ENCODE measurements around the gene PCDHA9. TPM values are rescaled to one million over a fixed set of nuclear protein-coding genes. Genes with fewer than 3 reads are reported as not detected.
"Not testable (repeated sequence)": the region's sequence is repeated elsewhere in the genome, so short reads cannot be mapped to it uniquely, and the experiment has no call there.

Gene PCDHA9
- total RNA-seq (under 1 TPM in 1 of 2 donors, not detected in 1; under 0.01 TPM), polyA plus RNA-seq (not detected)

- H3K4me1 ChIP-seq (ENCODE audit: control insufficient read depth in 4 of 4, insufficient read depth in 4 of 4, low read length in 3 of 4); H3K27ac ChIP-seq (ENCODE audit: low read depth in 1 of 2, low read length in 2 of 2); H3K36me3 ChIP-seq (ENCODE audit: control insufficient read depth in 4 of 4, insufficient read depth in 3 of 4, low read depth in 1 of 4, low read length in 3 of 4); DNase-seq (ENCODE audit: low spot score); H3K9ac ChIP-seq (ENCODE audit: low read depth in 1 of 2, low read length in 2 of 2); H3K4me3 ChIP-seq (ENCODE audit: low read depth in 1 of 3, low read length in 3 of 3); H3K27me3 ChIP-seq (ENCODE audit: control insufficient read depth in 4 of 4, insufficient read depth in 4 of 4, low read length in 3 of 4): not testable (repeated sequence)
- peaks cover 6 to 20% (median 12%) of the 10 kb centered on the region in 4 donors for H3K9me3 ChIP-seq (ENCODE audit: control insufficient read depth in 4 of 4, low read length in 3 of 4)
- WGBS: 22% methylated on average over 46 of the region's 48 CpGs
These were observed at the start of gene PCDHA9 for GRCh38 chr5:140848139-140849102. Gene PCDHA9, plus strand, starts transcription at chr5:140848382. Its CDS starts 114 bp downstream, at chr5:140848496.

- H3K36me3 ChIP-seq (ENCODE audit: control insufficient read depth in 4 of 4, insufficient read depth in 3 of 4, low read depth in 1 of 4, low read length in 3 of 4): peaks cover 0 to 5% (median 0%) of the 10 kb centered on the region in 4 donors
- peaks cover 17 to 41% (median 29%) of the 10 kb centered on the region in 4 donors for H3K9me3 ChIP-seq (ENCODE audit: control insufficient read depth in 4 of 4, low read length in 3 of 4)
- no peak within 1 kb of the TSS for H3K9ac ChIP-seq (ENCODE audit: low read depth in 1 of 2, low read length in 2 of 2)
- 24% methylated on average over 29 of the region's 29 CpGs for WGBS
- H3K27ac ChIP-seq (ENCODE audit: low read depth in 1 of 2, low read length in 2 of 2): no peak within 1 kb of the TSS
- H3K4me1 ChIP-seq (ENCODE audit: control insufficient read depth in 4 of 4, insufficient read depth in 4 of 4, low read length in 3 of 4): no peaks in the 10 kb centered on the region
- H3K27me3 ChIP-seq (ENCODE audit: control insufficient read depth in 4 of 4, insufficient read depth in 4 of 4, low read length in 3 of 4): no peaks in the 10 kb centered on the region
- TF ChIP-seq EGR1 (IDR thresholded peaks at IDR 0.05; ENCODE audit: low read depth in 2 of 2) (no peak), RAD21 (IDR thresholded peaks at IDR 0.05) (peak in 1 of 2 donors; percentile 7)
- no peak for DNase-seq (ENCODE audit: low spot score)
- peak within 1 kb of the TSS in 1 of 3 donors; percentile 23 for H3K4me3 ChIP-seq (ENCODE audit: low read depth in 1 of 3, low read length in 3 of 3)
These were observed 47.2 kb upstream of the PCDHA9 start, which contains the start of gene PCDHA3 for GRCh38 chr5:140800816-140801493. Gene PCDHA3, plus strand, starts transcription at chr5:140801057.

- no peak for DNase-seq (ENCODE audit: low spot score)
- no peak overlapping the region for H3K4me3 ChIP-seq (ENCODE audit: low read depth in 1 of 3, low read length in 3 of 3)
- no peaks in the 10 kb centered on the region for H3K27me3 ChIP-seq (ENCODE audit: control insufficient read depth in 4 of 4, insufficient read depth in 4 of 4, low read length in 3 of 4)
- peaks cover 16 to 42% (median 28%) of the 10 kb centered on the region in 4 donors for H3K9me3 ChIP-seq (ENCODE audit: control insufficient read depth in 4 of 4, low read length in 3 of 4)
- peaks cover 0 to 5% (median 0%) of the 10 kb centered on the region in 4 donors for H3K36me3 ChIP-seq (ENCODE audit: control insufficient read depth in 4 of 4, insufficient read depth in 3 of 4, low read depth in 1 of 4, low read length in 3 of 4)
- no peak overlapping the region for H3K9ac ChIP-seq (ENCODE audit: low read depth in 1 of 2, low read length in 2 of 2)
- H3K27ac ChIP-seq (ENCODE audit: low read depth in 1 of 2, low read length in 2 of 2): no peak overlapping the region
- no peaks in the 10 kb centered on the region for H3K4me1 ChIP-seq (ENCODE audit: control insufficient read depth in 4 of 4, insufficient read depth in 4 of 4, low read length in 3 of 4)
- WGBS: 16% methylated on average over 16 of the region's 16 CpGs
- TF ChIP-seq RXRA (IDR thresholded peaks at IDR 0.05) (no peak), RAD21 (IDR thresholded peaks at IDR 0.05) (no peak), GABPA (IDR thresholded peaks at IDR 0.05 in 1 of 2, conservative IDR thresholded peaks at IDR 0.05 in 1 of 2) (no peak), CTCF (IDR thresholded peaks at IDR 0.05; ENCODE audit: low read depth, low read length, missing input control) (no peak), ZBTB33 (IDR thresholded peaks at IDR 0.05) (no peak), YY1 (IDR thresholded peaks at IDR 0.05) (no peak), HNF4G (IDR thresholded peaks at IDR 0.05) (no peak), HNF4A (conservative IDR thresholded peaks at IDR 0.05) (no peak)
These were observed 46.7 kb upstream of the PCDHA9 start for GRCh38 chr5:140801494-140801841.

GRCh38 chr5:140802381-140802780 is 45.8 kb upstream of the PCDHA9 start:
- H3K27me3 ChIP-seq (ENCODE audit: control insufficient read depth in 4 of 4, insufficient read depth in 4 of 4, low read length in 3 of 4); DNase-seq (ENCODE audit: low spot score); H3K9ac ChIP-seq (ENCODE audit: low read depth in 1 of 2, low read length in 2 of 2); H3K27ac ChIP-seq (ENCODE audit: low read depth in 1 of 2, low read length in 2 of 2); H3K36me3 ChIP-seq (ENCODE audit: control insufficient read depth in 4 of 4, insufficient read depth in 3 of 4, low read depth in 1 of 4, low read length in 3 of 4); H3K4me1 ChIP-seq (ENCODE audit: control insufficient read depth in 4 of 4, insufficient read depth in 4 of 4, low read length in 3 of 4): not testable (repeated sequence)
- peaks cover 13 to 40% (median 29%) of the 10 kb centered on the region in 4 donors for H3K9me3 ChIP-seq (ENCODE audit: control insufficient read depth in 4 of 4, low read length in 3 of 4)
- 43% methylated on average over 45 of the region's 45 CpGs for WGBS
- peak overlapping the region in 2 of 3 donors; percentile 2 to 23 for H3K4me3 ChIP-seq (ENCODE audit: low read depth in 1 of 3, low read length in 3 of 3)

Data from liver (tissue), 9 donors.